GM19467 (cell line): ENCODE data around the gene CRK.
"Not testable (repeated sequence)": the region's sequence is repeated elsewhere in the genome, so short reads cannot be mapped to it uniquely, and the experiment has no call there.

Experiments
- ATAC-seq: cut with Tn5 transposase; IDR thresholded peaks from one replicate; pipeline ENCODE4 v1.9.1; 2021; ENCODE audit warnings: mild to moderate bottlenecking, moderate library complexity; ENCODE audit not compliant: unreplicated experiment

Gene CRK

DNA sequence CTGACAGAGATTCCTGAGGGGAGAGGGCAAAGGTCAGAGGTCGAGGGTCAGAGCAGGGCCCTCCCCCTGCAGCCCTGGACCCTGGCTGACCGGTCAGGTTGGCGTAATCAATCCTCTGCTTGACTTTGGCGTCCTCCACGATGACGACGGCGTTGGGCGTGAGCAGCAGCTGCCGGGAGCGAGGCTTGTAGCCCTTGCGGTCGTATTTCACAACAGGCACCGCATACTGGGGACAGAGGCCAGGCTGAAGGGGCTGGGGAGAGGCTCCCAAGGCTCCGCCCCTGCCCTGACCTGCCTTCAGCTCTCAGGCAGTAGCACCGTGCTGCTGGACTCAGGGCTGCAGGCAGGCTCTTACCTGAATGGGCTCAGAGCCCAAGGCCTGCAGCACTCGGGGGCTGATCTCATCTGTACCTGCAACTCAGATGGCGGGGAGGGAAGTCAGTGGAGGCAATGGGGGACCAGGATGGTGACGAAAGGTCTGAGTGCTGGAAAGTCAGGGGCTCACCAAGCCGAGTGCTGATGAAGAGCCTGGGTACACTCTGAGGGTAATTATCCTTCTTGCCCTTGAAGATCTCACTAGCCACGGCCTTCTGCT, 12.0 kb upstream of the CRK start:
- ATAC-seq = no peak

DNA sequence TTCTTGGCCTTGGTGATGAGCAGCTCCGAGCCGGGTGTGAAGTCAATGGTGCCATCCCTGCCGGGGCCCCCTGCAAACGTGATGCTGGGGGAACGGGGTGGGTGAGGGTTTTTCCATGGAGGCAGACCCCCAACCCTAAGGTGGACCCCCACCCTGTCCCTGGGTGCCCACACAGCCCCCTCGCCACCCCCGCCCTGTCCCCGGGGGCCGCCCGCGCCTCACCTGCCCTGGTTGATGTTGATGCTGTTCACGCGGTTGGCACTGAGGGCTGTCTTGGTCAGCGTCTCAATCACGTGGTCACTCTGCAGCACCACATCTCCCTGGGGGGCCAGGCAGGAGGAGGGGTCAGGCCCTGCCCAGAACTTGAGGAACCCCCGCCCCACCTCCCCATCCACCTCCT, 11.2 kb upstream of the CRK start:
- no peak for ATAC-seq

- ATAC-seq = no peak
These were observed 8.2 kb upstream of the CRK start for GRCh38 chr17:1464186-1464585.

DNA sequence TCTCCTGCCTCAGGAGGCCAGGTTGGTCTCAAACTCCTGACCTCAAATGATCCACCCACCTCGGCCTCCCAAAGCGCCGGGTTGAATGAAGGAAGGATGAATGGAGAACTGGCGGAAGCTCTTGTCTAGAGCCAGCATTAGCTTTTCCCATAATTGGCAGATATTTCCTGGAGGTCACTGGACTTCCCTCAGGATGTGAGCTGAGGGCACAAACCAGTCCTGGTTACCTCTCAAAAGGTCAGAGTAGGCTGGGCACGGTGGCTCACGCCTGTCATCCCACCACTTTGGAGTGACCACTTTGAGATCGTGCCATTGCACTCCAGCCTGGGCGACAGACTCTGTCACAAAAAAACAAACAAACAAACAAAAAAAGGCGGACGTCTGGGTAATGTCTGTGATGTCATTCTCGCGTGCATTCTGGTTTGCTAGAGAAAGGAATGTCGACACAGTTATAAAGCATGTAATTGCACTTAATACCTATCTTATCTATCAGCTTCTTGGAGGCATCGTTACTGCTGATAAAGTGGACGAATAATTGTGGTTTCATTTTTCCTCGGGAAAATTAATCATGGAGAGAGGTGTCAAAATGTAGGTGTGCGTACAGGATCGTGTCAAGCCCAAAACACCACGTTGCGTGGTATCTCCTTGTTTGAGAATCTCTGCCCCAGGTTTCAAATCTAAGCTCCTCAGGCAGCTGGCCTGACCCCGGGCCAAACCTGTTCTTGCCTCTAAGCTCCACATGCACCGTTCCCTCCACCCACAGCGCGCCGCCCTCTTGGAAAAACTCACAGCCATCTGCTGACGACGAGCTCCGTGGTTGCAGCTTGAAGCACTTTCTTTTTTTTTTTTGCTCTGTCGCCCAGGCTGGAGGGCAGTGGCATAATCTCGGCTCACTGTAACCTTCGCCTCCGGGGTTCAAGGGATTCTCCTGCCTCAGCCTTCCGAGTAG, 6.4 kb upstream of the CRK start:
- no peak for ATAC-seq

DNA sequence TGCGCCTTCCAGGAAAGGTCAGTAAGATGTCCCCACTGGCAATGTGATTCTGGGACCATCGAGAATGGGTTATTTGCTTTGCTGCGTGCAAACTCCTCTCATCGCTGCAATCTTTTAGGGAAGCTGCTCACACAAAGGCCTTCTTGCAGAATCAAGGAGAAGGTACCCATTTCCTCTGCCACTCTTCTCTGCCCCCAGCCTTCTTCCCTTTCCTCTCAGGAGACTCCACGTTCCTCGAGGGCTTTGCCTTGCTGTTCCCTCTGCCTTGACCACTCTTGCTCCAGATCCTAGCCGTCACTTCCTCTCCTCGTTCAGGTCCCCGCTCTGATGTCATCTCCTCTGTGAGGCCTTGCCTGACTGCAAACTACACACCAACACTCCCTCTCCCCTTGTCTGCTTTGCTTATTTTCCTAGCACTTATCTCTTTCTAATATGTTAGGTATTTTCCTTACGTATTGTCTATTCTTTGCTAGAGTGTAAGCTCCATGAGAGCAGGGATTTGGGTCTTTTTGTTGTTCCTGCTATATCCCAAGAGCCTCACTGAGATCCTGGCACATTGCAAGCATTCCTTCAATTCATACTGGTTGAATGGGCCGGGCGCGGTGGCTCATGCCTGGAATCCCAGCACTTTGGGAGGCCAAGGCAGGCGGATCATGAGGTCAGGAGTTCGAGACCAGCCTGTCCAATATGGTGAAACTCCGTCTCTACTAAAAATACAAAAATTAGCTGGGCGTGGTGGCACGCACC, 5.3 kb upstream of the CRK start:
- no peak for ATAC-seq

- ATAC-seq = no peak
These were observed 4.2 kb upstream of the CRK start for GRCh38 chr17:1460233-1460632.

DNA sequence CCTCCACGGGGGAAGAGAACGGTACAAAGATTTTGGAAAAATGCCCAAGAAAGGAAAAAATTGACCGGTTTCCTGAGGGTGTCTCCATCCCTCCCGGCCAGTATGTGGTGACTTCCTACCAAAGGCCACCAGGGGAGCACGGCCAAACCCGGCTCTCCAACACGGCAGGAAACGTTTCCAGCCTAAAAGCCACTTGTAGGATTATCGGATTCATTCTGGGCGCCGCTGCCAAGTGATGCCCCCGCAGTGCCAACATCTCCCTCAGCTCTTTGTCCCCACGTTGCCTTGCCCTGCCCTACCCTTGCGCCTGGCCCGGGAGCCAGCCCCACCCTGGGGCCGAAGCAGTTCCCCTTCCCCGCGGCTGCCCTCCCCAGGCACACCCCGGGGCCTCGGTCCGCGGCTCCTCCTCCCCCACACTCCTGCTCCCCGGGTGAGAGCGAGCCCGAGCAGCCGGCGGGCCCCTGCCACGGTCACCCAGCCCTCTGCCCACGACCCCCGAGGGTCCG, 688 bp downstream of the CRK start:
- peak; percentile 19 for ATAC-seq

- ATAC-seq = no peak
These were observed 1.5 kb downstream of the CRK start for GRCh38 chr17:1454541-1454940.

DNA sequence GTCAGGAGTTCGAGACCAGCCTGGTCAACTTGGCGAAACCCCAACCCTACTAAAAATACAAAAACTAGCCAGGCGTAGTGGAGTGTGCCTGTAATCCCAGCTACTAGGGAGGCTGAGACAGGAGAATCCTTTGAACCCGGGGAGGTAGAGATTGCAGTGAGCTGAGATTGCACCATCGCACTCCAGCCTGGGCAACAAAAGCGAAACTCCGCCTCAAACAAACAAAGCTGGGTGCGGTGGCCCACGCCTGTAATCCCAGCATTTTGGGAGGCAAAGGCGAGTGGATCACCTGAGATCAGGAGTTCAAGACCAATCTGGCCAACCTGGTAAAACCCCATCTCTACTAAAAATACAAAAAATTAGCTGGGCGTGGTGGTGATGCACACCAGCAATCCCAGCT, 2.3 kb downstream of the CRK start:
- ATAC-seq = not testable (repeated sequence)

DNA sequence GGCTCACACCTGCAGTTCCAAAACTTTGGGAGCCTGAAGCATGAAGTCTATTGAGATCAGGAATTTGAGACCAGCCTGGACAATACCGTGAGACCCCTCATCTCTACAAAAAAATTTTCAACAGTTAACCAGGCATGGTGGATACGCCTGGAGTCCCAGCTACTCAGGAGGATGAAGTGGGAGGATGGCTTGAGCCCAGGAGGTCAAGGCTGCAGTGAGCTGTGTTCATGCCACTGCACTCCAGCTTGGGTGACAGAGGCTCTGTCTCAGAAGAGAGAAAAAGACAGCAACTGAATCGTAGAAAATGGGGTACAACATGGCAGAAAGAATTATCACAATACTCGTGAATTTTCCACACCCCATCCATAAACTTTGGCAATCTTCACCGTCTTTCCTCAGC, 3.2 kb downstream of the CRK start:
- no peak for ATAC-seq

GRCh38 chr17:1450261-1450660, 5.8 kb downstream of the CRK start:
- not testable (repeated sequence) for ATAC-seq

GRCh38 chr17:1449412-1449967, 6.5 kb downstream of the CRK start:
- no peak for ATAC-seq

DNA sequence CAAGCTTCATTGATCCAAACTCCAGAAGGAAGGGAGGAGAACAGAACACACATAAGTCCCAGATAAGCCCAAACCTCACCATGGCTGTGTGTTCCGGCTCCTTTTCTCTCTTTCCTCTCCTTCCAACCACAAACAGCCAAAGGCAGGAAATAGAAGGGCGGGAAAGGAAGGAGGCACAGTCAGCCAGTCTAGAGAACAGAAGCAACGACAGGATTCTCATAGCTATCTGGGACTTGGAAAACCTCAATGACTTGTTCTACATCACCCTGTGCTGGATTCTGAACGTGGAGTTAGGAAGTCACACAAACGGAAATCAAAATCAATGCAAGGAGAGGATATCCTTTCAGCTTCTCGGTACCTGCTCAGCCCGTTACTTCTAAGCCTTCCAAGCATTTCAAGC, 9.0 kb downstream of the CRK start:
- no peak for ATAC-seq

- ATAC-seq = no peak
These were observed 9.8 kb downstream of the CRK start for GRCh38 chr17:1446201-1446600.

DNA sequence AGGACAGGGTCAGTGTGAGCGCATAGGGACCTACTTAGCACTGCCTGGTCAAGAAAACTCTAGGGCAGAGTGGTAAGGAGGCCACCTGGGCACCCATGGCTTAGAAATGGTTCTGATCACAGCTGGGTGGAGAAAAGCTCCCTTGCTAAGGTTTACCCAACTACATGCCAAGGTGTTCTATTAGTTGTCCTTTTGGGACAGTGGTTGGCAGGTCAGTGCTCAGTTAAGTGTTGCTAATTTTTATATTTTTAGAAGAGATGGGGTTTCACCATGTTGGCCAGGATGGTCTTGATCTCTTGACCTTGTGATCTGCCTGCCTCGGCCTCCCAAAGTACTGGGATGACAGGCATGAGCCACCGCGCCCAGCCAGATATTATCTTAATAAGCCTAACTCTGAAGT, 10.3 kb downstream of the CRK start:
- ATAC-seq = not testable (repeated sequence)

- ATAC-seq = not testable (repeated sequence)
These were observed 13.3 kb downstream of the CRK start for GRCh38 chr17:1442721-1443120.

GRCh38 chr17:1442187-1442586, 13.8 kb downstream of the CRK start:
- no peak for ATAC-seq

GRCh38 chr17:1440921-1441320, 15.1 kb downstream of the CRK start:
- ATAC-seq = no peak

DNA sequence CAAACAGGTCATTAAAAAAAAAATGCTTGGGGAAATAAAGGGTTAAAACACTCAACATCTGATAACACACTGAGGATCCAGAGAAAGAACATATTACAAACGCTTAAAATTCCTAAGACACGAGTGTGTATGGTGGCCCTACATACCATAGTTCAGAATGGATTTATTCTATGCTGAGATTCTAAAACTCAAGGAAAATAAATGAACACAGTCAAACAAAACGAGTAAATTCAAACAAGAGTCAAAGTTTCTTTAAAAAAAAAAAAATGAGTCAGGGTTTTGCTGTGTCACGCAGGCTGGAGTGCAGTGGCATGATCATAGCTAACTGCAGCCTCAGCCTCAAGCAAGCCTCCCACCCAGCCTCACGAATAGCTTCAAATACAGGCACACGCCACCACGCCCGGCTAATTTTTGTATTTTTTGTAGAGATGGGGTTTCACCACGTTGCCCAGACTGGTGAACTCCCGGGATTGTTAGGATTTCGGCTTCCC, 17.4 kb downstream of the CRK start:
- ATAC-seq = no peak

DNA sequence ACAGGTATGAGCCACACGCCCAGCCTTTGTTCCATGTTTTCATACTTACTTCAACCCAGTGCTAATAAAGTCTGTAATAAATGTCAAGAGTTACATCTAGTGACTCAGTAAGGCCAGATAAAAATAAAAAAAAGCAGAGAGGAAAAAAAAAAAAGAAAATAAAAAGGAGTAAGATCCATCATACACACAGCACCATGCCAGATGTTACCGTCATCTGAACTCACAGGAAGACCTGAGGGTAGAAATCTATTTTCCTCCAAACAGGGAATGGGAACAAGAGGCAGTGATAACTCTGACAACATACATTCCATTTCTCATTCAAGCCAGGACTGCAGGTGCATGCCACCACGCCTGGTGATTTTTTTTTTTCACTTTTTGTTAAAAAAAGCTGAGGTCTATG, 20.7 kb downstream of the CRK start:
- no peak for ATAC-seq

DNA sequence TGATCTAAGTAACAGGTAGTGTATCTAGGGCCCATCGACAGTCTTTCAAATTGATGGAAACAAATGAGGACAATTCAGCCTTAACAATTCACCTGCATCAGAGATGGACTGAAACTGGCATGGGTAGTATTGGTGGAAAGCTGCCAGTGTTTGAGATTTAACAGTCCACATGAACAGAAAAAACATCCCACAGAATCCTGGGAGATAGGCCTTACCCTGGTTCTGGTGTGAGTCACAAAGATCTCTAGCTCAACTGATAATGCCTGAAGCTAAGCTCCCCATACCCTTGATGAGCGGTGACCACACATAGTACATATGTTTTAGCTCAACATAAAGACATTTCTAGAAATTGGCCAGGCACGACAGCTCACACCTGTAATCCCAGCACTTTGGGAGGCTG, 21.9 kb downstream of the CRK start:
- ATAC-seq = no peak
